GM18511 (cell line): ENCODE results near the gene KRT7.

Source experiments
- ATAC-seq: cut with Tn5 transposase; IDR thresholded peaks from one replicate; pipeline ENCODE4 v1.9.1; 2021; ENCODE audit warnings: mild to moderate bottlenecking, moderate library complexity; ENCODE audit not compliant: unreplicated experiment

Gene KRT7

DNA sequence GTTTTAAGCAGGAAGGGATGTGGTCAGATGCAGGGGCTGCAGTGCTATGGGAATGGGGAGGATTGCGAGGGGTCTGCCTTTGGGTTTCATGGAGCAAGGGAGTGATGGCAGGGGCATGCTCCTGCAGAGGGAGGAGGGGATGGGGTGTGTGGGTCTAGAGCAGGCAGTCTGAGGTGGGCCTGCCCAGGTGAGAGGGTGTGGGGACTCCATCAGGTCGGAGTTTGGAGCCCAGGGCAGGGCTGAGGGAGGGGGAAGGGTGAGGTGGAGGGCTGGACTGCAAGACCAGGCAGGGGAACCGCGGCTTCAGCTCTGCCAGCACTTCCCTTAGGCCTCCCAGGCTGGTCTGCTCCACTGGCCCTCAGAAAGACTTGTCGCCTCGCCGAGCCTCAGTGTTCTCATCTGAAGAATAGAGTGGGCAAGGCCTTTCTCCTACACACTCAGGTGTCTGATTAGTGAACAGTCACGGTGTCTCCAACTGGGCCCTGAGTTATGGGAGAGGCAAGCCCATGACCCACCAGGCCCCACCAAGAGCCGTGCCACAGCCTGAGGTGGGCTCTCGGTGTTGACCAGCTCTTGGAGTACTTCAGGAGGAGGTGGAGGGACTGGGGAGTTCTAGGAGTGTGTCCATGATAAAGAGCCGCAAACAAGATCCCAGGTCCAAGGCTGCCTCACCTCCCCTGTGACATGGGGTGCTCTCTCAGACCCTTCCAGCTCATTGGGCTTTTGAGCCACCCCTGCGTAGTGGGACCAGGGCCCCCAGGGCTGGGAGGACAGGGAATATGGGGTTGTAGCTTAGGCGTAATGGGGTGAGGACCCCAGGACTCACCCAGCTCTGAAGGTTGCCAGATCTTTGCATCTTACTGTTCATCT is 21.1 kb upstream of the KRT7 start:
- ATAC-seq = no peak

DNA sequence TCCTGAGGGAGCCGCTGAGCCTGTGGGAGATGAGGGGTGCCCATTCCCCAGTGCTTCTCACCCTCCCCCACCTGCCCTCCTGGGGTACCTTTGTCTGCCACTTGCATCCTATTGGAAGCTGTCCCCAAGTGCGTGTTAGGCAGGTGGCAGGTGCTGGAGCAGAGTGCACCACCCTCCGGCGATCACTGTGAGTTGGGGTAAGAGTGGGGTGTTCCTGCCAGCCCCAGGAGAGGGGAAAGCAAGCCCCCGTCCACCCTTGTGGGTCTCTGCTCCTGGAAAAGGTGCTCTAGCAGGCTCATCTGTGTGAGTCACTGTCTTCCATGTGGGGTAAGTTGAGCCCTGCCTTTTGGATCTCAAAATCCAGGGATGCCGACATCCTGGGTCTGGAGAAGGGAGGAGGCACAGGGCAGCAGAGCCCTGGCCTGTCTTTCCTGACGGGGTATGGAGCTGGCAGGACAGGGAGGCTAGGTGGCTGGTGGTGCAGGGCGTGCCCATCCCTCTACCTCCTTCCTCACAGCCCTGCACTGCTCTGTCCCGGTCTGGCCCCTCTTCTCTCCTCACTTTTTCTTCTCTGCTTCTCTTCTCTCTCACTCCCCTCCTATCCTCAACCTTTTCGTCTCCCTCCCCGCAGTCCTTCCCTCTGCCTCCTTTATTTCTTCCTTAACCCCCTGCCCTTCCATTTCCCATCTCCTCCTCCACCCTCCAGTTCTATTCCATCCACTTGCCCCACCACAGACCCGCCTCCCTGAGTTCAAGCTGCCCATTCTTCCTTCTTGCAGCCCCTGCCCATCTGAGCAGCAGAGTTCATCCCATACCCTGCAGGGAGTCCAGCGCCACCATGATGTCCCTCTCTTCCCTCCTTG is 20.1 kb upstream of the KRT7 start:
- ATAC-seq = no peak

DNA sequence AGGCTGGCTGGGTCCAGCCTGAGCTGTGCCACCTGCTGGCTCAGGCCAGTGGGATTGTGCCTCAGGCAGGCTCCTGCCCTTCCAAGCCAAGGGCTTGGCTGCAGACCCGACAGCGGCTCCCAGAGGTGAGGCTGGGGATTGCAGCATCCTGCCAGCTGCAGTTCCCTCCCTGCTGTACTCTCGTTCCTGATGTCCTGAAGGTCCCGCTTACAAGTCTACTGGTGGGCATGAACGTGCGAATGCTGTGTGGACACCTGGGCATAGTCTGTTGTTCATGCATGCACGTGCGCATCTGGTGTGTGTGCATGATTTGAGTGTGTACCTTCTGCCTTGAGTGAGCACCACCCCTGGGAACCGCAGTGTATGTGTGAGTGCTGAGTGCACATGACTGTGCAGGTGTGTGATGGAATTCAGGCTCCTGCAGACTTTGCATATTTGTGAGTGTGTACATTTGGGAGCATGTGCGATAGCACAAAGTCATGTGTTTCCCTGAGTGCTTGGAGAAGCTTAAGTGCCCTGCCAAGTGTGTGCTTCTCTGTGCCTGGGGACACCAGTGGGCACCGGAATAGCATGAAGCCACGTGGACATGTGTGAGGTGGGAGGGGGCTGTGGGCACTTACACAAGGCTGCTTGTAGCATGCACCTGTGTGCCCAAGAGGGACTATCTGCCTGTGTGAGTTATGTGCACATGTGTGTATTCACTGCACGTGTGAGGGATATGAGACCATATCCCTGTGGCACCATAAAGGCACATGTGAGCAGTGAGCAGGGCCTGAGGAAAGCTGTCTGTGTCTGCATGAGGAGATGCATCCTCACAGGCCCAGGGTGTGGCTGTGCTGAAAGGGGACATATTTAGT is 19.3 kb upstream of the KRT7 start:
- ATAC-seq = no peak

DNA sequence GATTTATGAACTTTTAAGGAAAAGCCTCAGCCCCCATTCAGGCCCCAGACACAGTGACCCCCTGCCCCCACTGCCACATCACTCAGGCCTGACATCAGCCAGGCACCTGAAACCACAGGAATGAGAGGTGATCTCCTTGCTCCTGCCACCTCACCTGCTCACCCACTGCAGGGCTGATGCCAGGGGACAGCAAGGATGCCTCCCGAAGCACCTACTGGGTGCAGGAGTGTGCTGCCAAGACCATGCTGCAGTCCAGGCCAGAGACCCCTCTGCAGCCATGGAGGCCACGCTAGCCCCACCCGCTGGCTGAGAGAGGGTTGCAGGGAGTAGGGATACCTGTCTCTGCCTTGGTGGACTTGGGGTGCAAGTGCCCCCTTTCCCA is 18.6 kb upstream of the KRT7 start:
- no peak for ATAC-seq

DNA sequence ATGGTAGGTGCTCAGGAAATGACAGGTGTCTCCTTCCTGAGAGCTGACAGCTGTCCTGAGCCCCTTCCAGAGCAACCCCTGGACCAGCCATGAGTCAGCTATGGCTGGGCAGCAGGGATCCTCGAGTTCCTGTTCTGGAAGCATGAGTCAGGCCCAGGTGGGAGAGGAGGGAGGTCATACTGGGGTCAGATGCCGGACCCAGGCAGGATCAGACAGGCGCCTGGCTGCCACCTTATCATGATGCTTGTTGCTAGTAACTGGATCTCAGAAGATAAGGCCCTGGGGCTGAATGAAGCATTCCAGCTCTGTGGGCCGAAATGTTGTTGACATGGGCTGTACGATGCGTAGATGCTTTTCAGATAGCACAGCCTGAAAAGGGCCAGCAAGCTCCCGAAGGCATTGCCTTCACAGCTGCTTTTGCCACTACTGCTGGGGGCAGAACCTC is 17.4 kb upstream of the KRT7 start:
- ATAC-seq = no peak

DNA sequence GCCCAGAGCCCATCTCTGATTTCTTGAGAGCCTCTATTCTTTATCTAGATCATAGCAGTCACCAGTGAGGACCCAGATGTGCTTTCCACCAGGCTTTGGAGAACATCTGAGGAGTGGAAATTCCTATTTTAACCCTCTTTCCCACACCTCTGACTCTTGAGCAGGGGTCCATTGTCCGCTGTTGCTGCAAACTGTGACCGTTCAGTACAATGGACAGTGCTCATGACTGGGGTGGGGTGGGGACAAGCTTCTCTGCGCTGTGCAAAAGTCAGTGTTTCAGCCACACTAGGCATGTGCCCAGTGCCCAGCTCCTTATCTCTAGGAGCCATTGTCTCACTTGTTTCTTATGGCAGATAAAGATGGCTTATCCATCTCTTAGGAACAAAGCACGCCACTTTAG is 16.9 kb upstream of the KRT7 start:
- no peak for ATAC-seq

DNA sequence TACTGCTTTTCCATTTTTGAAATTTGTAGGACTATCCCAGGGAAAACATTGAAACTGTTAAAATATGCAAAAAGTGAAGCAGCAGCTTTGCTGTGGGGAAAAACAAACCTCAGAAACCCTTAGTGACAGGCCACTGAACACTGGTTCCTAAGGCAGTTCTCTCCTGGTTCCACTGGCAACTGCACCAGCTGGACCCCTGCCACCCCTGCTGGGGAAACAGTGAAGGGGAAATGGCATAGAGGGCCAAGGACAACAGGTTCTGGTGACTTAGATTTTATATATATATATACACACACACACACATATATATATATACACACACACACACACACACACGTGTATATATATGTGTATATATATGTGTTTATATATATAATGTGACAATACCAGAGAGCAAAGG is 16.2 kb upstream of the KRT7 start:
- no peak for ATAC-seq

DNA sequence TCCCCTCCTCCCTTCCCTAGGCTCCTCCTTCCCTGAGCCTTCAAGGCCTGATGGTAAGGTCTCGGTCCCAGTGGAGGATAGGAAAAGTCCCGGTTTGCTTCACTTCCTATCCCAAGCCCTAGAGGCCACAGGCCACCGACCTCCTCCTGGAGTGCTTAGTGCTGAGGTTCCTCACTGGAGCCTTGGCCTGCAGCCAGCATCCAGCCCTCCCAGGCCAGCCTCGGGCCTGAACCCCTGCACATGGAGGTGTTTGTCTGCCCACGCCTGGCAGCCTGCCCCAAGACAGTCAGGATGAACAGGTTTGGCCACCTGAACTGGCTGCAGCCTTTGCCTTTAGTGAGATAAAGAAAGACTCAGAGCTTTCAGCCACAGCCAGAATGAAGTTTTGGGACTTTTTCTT is 15.8 kb upstream of the KRT7 start:
- no peak for ATAC-seq

DNA sequence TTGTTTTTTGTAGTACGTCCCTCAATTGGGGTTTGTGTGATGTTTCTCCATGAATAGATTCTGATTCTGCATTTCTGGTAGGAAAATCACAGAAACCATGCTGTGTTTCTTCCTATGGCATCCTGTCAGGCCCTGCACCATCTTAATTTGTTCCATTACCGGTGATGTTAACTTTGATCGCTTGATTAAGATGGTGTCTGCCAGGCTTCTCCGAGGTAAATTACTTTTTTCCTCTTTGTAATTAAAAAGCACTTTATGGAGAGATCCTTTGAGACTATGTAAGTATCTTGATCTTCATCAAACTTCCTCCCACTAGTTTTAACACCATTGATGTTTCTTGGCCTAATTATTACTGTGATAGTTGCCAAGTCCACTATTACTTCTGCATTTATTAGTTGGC is 15.0 kb upstream of the KRT7 start:
- no peak for ATAC-seq

DNA sequence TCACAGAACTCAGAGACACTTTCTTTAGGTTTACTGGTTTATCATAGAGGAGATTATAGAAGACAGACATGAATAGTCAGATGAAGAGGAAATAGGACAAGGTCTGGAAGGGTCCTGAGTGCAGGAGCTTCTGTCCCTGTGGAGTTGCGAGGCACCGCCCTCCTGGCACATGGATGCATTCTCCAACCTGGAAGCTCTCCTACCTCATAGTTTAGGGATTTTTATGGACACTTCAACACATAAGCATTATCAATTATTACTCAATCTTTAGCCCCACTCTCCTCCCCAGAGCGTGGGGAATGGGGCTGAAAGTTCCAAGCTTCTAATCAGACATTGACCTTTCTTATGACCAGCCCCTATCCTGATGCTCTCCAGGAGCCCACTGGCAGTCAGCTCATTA is 12.6 kb upstream of the KRT7 start:
- ATAC-seq = no peak

DNA sequence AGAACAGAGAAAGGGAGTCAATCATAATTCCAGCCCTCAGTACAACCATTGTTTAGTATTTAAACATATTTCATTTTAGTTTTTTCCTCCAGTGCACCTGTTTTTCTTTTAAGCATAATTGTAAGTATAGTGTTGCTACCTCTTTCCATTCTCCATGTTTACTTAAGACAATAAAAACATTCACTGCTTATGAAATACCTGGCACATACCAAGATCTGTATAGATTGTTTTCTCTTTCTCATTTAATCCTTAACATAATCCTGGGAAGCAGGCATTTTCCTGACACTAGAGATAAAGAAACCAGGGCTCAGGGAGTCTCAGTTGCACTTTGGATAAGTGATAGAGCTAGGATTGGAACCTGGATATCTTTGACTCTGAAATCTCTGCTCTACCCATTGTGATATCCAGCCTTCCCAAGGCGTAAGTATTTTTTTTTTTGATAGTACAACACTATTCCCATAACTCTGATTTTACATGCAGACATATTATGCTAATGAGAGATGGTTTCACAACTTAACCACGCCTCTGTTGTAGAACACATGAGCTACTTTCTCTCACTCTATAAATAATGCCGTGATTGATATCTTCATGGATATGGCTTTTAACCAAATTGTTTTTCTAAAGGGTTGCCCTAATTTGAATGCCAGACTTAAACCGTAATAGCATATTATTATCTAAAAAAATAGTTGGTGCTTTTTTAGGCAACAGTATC is 11.8 kb upstream of the KRT7 start:
- no peak for ATAC-seq

DNA sequence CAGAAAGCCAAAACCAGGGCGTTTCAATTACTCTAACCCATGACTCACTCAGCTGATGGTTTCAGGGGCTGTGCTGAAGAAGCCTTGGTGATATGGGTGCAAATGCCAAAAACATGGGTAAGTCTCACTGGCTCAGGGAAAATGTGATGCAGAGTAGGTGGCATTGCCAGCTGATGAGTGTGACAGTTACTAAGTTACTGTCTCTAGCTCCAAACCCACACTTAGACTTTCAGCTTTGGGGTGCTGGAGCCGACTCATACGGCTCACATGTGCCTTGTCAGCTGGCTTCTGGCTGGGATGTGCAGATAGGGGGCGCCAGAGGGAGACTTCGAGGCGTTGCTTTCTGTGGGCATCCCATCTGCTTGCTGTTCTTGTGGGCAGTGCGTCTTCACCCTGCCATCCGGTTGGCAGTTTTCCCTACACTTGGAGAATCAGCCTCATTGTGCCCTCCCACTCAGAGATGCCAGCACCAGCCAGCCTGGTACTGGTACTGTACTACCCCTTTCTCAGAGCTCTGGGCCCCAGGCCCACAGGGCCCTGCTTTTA is 11.1 kb upstream of the KRT7 start:
- ATAC-seq = no peak

DNA sequence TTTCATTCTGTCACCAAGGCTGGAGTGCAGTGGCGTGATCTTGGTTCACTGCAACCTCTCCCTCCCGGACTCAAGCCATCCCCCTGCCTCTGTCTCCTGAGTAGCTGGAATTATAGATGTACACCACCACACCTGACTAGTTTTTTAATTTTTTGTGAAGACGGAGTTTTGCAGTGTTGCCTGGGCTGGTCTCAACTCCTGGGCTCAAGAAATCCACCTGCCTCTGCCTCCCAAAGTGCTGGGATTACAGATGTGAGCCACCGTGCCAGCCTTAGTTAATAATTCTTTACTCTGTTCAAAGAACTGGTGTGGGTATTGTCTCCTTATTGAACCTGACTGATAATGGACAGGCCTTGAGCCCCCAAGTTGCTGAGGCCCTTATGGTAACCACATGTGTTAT is 10.4 kb upstream of the KRT7 start:
- ATAC-seq = no peak

DNA sequence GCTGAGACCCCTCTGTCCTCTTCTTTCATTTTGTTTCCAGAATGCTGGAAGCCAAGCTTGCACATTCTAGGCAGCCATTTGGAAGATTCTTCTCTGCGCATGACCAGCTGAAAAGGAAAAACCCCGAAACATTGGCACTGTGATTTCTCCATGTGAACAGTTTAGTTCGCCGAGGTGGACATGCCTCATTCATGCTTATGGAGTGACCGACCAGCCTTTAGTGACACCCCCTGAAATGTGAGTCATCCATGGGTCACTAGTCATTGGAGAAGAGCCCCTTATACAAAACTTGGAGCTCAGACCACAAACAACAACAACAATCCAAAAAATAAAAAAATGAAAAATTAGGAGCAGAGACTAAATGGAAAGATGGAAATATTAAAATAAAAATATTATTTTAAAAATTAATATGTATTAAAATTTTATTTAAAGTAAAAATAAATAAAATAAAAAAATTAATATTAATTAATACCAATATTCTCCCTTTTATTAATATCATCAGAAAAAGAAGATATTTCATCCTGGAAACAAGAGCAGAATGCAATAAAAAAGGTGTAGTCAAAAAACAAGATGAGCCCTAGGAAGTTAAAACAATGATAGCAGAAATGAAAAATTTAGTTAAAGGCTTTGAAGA is 9.5 kb upstream of the KRT7 start:
- ATAC-seq = no peak

DNA sequence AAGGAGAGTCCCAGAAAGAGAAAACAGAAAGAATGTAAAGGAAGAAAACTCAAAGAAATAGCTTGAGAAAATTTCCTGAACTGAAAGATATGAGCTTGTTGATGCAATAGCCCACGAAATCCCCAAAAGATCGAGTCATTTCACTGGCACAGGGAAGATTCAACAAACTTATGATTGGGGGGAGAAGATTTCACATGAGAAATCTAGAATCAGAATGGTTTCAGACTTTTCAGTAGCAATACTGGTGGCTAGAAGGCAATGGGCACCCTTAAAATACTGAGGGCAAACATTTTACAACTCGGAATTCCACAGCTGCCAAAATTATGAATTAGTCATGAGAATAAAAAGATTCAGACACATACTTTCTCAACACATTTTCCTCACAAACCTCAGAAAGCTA is 8.9 kb upstream of the KRT7 start:
- no peak for ATAC-seq

DNA sequence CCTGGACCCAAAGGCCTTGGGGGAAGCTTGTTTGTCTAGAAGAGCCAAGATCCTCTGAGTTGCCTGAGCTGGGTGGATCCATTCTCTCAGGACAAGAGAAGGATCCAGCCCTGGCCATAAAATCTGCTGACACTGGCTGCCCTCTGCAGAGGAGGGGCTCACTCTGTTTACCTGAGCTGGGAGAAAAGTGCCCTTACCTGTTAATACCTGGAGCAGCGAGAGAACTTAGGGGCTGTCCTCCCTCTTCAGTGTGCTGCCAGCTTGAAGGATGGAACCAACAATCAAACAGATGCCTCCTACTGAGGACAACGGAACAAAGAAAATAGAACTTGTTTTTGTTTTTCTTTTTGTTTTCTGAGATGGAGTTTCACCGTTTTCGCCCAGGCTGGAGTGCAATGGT is 7.3 kb upstream of the KRT7 start:
- no peak for ATAC-seq

DNA sequence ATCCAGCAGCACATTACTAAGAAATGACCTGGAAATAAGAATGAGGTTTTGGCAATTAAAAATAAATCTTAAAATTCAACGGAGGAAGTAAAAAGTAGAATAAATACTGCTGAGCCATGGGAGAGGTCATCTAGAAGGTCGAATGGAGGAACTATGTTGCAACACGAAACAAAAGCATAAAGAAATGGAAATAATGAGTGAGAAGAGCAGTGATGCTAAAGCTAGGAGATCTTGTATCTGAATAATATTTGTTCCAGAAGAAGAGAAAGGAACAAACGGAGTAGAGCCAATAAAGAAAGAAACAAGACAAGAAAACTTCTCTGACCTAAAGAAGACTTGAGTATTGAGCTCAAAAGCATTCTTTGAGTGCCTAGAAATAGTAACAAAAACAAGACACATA is 6.6 kb upstream of the KRT7 start:
- no peak for ATAC-seq

DNA sequence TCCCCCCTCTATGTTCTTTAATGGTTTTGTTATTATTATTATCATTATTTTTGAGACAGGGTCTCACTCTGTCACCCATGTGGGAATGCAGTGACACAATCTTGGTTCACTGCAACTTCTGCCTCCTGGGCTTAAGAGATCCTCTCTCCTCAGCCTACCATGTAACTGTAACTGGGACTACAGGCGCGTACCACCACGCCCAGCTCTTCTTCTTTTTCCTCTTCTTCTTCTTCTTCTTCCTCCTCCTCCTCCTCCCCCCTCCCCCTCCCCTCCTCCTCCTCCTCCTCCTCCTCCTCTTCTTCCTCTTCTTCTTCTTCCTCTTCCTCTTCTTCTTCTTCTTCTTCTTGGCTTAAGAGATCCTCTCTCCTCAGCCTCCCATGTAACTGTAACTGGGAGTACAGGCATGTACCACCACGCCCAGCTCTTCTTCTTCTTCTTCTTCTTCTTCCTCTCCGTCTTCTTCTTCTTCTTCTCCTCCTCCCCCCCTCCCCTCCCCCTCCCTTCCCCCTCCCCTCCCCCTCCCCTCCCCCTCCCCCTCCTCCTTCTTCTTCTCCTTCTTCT is 5.4 kb upstream of the KRT7 start:
- ATAC-seq = no peak

DNA sequence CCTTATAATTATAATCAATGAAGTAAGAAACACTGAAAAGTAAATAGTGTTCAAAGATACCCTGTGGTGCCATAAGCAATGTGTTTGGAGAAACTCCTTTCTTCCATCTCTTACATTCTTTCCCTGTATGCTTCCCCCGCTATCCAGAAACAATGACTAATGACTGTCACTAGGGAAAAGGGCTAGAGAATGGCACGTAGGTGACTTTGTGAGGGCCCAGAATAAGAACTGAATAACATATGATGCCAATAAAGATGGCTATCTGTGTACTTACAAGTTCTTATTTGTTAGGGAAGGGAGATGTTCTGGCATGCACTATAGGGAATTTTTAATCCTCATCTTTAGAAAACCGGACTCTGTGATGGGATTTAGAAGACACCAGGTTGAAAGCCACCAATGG is 4.7 kb upstream of the KRT7 start:
- no peak for ATAC-seq

DNA sequence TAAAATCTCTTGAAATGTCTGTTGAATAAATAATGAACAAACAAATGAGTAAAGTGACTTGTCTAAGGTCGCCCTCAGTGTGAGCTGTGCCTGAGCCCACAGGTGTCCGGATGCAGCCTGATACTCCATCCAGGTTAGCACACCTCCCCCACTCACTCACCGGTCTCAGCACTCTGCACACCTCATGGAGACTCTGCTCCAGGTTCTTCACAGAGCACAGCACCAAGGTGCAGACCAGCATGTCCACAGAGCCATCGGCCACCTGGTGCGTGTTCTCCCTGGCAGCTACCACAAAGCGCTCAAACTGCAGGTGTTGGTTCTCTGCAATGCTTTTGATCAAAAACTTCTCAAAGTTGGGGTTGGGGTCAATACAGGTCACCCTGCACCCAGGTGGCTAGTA is 4.1 kb upstream of the KRT7 start:
- no peak for ATAC-seq
